K562 (cell line): ENCODE results near the gene CCDC78. TPM values are rescaled to one million over a fixed set of nuclear protein-coding genes. Genes with fewer than 3 reads are reported as not detected.

Source experiments
- KDM5B ChIP-seq: fragments of 200-600 bp; sonication (generic); IDR thresholded peaks from 2 replicates; pipeline ENCODE4 v1.6.1; 2012; ENCODE audit warnings: low read depth, mild to moderate bottlenecking, moderate library complexity, low read length, control low read depth, inconsistent platforms; ENCODE audit not compliant: insufficient replicate concordance
- polyA plus RNA-seq, 8 experiments: library from polyadenylated mRNA; depleted of rRNA in 4 of 8; stranded (reverse) in 5 of 8; unstranded in 3 of 8; fragments of >200 nt; fragmentation: Nextera tagmentation in 2 of 8; fragmentation: Illumina TruSeq in 1 of 8; extraction: Ambion mirVana in 2 of 8; extraction: Trizol in 1 of 8; gene quantifications; 2 replicates each; pipeline versions ENCODE4 v1.2.1 to v1.2.3, GENCODE V29; 2011 to 2014; ENCODE audit warnings: inconsistent platforms in 1 of 8, missing spikeins in 1 of 8
- total RNA-seq, 7 experiments: library from RNA; depleted of rRNA in 6 of 7; stranded (reverse); fragments of >200 nt in 6 of 7; fragmentation: Illumina TruSeq in 2 of 7; extraction: Trizol in 2 of 7; gene quantifications; 2 replicates each; pipeline versions ENCODE4 v1.2.1 to v1.2.3, GENCODE V29; 2011 to 2021; ENCODE audit warnings: low replicate concordance in 1 of 7
- TF ChIP-seq, protein P1 (sequence below): fragments of 250-450 bp; sonication (Bioruptor Pico); IDR thresholded peaks from 2 replicates; pipeline ENCODE4 v1.4.0; 2020; ENCODE audit warnings: mild to moderate bottlenecking, moderate library complexity
- TF ChIP-seq, protein P2 (sequence below): IDR thresholded peaks from 3 replicates; pipeline ENCODE4 v1.6.1; 2011; ENCODE audit warnings: borderline replicate concordance, mild to moderate bottlenecking, moderate library complexity; ENCODE audit not compliant: insufficient read length; ENCODE audit errors: extremely low read depth

Gene CCDC78
- total and polyA plus RNA-seq, 9 of the 15 experiments (the other 6 are each of a cell fraction or from before 2014, with no cell fraction given) = 0.24 to 17.7 (median 2.9) TPM

- TF ChIP-seq, protein P1, sequence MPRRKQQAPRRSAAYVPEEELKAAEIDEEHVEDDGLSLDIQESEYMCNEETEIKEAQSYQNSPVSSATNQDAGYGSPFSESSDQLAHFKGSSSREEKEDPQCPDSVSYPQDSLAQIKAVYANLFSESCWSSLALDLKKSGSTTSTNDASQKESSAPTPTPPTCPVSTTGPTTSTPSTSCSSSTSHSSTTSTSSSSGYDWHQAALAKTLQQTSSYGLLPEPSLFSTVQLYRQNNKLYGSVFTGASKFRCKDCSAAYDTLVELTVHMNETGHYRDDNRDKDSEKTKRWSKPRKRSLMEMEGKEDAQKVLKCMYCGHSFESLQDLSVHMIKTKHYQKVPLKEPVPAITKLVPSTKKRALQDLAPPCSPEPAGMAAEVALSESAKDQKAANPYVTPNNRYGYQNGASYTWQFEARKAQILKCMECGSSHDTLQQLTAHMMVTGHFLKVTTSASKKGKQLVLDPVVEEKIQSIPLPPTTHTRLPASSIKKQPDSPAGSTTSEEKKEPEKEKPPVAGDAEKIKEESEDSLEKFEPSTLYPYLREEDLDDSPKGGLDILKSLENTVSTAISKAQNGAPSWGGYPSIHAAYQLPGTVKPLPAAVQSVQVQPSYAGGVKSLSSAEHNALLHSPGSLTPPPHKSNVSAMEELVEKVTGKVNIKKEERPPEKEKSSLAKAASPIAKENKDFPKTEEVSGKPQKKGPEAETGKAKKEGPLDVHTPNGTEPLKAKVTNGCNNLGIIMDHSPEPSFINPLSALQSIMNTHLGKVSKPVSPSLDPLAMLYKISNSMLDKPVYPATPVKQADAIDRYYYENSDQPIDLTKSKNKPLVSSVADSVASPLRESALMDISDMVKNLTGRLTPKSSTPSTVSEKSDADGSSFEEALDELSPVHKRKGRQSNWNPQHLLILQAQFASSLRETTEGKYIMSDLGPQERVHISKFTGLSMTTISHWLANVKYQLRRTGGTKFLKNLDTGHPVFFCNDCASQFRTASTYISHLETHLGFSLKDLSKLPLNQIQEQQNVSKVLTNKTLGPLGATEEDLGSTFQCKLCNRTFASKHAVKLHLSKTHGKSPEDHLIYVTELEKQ (CRISPR knock-in tag) = no peak
- TF ChIP-seq, protein P2, sequence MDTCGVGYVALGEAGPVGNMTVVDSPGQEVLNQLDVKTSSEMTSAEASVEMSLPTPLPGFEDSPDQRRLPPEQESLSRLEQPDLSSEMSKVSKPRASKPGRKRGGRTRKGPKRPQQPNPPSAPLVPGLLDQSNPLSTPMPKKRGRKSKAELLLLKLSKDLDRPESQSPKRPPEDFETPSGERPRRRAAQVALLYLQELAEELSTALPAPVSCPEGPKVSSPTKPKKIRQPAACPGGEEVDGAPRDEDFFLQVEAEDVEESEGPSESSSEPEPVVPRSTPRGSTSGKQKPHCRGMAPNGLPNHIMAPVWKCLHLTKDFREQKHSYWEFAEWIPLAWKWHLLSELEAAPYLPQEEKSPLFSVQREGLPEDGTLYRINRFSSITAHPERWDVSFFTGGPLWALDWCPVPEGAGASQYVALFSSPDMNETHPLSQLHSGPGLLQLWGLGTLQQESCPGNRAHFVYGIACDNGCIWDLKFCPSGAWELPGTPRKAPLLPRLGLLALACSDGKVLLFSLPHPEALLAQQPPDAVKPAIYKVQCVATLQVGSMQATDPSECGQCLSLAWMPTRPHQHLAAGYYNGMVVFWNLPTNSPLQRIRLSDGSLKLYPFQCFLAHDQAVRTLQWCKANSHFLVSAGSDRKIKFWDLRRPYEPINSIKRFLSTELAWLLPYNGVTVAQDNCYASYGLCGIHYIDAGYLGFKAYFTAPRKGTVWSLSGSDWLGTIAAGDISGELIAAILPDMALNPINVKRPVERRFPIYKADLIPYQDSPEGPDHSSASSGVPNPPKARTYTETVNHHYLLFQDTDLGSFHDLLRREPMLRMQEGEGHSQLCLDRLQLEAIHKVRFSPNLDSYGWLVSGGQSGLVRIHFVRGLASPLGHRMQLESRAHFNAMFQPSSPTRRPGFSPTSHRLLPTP = no peak
- peak; percentile 11 for TF ChIP-seq KDM5B
- TF ChIP-seq, all 486 proteins: peak for 10
Observed at GRCh38 chr16:682493-683395, 43.5 kb downstream of the CCDC78 start (continued).
